ENCODE data around the gene PEMT. TPM values are rescaled to one million over a fixed set of nuclear protein-coding genes. Genes with fewer than 3 reads are reported as not detected.

The PEMT gene
- total RNA-seq, 1 donor from 2014 or later = 23.5 TPM

Other genes with a start within 250 kb of the PEMT start
- gene MED9, start 114.7 kb downstream of the PEMT start, total RNA-seq = 6.7 and 11.0 TPM in 2 replicates
- gene RASD1, start 95.3 kb downstream of the PEMT start, total RNA-seq = 5.4 and 9.0 TPM in 2 replicates
- gene RAI1, start 89.8 kb upstream of the PEMT start, total RNA-seq = 6.0 and 10.6 TPM in 2 replicates
- gene SREBF1, start 245.3 kb upstream of the PEMT start, total RNA-seq = 39.7 and 48.2 TPM in 2 replicates

Data from dermis microvascular lymphatic vessel endothelial cell (primary cell).